HG02623 (cell line): ENCODE data around the gene ERICH3.

ENCODE experiments used
- ATAC-seq: cut with Tn5 transposase; IDR thresholded peaks from one replicate; pipeline ENCODE4 v1.9.1; 2021; ENCODE audit warnings: moderate library complexity; ENCODE audit not compliant: unreplicated experiment

Gene ERICH3

GRCh38 chr1:74673351-74674111, at the start of gene ERICH3:
TSS of gene ERICH3 (minus strand) at chr1:74673792. CDS start at chr1:74673519, 273 bp downstream.
- peak; percentile 54 for ATAC-seq

GRCh38 chr1:74717626-74718025, 44.0 kb upstream of the ERICH3 start:
- no peak for ATAC-seq

- no peak for ATAC-seq
These were observed 43.2 kb upstream of the ERICH3 start for GRCh38 chr1:74716822-74717221.

- no peak for ATAC-seq
These were observed 42.2 kb upstream of the ERICH3 start for GRCh38 chr1:74715806-74716205.

- ATAC-seq, result no peak
These were observed 41.6 kb upstream of the ERICH3 start for GRCh38 chr1:74715236-74715502.

- ATAC-seq, result peak; percentile 53
These were observed 41.0 kb upstream of the ERICH3 start for GRCh38 chr1:74714429-74715235.

GRCh38 chr1:74713849-74714248, 40.3 kb upstream of the ERICH3 start:
- ATAC-seq, result no peak

- ATAC-seq, result no peak
These were observed 39.3 kb upstream of the ERICH3 start for GRCh38 chr1:74712881-74713280.

- no peak for ATAC-seq
These were observed 30.0 kb upstream of the ERICH3 start for GRCh38 chr1:74703386-74704182.

GRCh38 chr1:74699331-74699730, 25.7 kb upstream of the ERICH3 start:
- ATAC-seq, result peak; percentile 44

GRCh38 chr1:74697832-74698231, 24.2 kb upstream of the ERICH3 start:
- no peak for ATAC-seq

- no peak for ATAC-seq
These were observed 19.9 kb upstream of the ERICH3 start for GRCh38 chr1:74693473-74693872.

GRCh38 chr1:74690909-74691308, 17.3 kb upstream of the ERICH3 start:
- no peak for ATAC-seq

GRCh38 chr1:74690364-74690696, 16.7 kb upstream of the ERICH3 start:
- ATAC-seq, result no peak

GRCh38 chr1:74689621-74690363, 16.2 kb upstream of the ERICH3 start:
- ATAC-seq, result no peak

- no peak for ATAC-seq
These were observed 13.3 kb upstream of the ERICH3 start for GRCh38 chr1:74686928-74687327.

GRCh38 chr1:74684301-74684700, 10.7 kb upstream of the ERICH3 start:
- no peak for ATAC-seq

- no peak for ATAC-seq
These were observed 10.1 kb upstream of the ERICH3 start for GRCh38 chr1:74683656-74684055.

GRCh38 chr1:74681851-74682250, 8.3 kb upstream of the ERICH3 start:
- ATAC-seq, result no peak

- peak; percentile 85 for ATAC-seq
These were observed 7.9 kb upstream of the ERICH3 start for GRCh38 chr1:74681449-74681848.

GRCh38 chr1:74681001-74681400, 7.4 kb upstream of the ERICH3 start:
- ATAC-seq, result peak; percentile 29
